ENCODE results near the gene OR4B1.

Gene OR4B1

DNA sequence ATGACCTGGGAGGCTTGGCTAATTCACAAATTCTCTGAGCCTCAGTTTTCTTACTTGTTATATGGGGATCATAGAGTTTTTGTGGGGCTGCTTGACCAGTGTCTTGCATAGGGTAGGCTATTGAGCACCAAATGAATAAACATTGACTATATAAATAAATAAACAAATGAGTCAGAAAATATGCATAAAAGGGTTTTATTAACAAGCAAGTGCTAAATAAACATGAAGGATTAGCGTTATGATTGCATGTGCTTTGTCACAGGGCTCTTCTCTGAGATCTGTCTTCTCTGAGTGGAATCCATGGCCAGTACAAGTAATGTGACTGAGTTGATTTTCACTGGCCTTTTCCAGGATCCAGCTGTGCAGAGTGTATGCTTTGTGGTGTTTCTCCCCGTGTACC is at the start of gene OR4B1:
Gene OR4B1 (plus strand): TSS at position 301 of the 400 bp plus-strand sequence. CDS start 0 bp downstream, at position 301.
- DNase-seq (ENCODE audit: low read depth), result no peak
- H3K4me3 ChIP-seq (ENCODE audit: low read depth, low read length), result no peak within 1 kb of the TSS
- TF ChIP-seq, protein P1, sequence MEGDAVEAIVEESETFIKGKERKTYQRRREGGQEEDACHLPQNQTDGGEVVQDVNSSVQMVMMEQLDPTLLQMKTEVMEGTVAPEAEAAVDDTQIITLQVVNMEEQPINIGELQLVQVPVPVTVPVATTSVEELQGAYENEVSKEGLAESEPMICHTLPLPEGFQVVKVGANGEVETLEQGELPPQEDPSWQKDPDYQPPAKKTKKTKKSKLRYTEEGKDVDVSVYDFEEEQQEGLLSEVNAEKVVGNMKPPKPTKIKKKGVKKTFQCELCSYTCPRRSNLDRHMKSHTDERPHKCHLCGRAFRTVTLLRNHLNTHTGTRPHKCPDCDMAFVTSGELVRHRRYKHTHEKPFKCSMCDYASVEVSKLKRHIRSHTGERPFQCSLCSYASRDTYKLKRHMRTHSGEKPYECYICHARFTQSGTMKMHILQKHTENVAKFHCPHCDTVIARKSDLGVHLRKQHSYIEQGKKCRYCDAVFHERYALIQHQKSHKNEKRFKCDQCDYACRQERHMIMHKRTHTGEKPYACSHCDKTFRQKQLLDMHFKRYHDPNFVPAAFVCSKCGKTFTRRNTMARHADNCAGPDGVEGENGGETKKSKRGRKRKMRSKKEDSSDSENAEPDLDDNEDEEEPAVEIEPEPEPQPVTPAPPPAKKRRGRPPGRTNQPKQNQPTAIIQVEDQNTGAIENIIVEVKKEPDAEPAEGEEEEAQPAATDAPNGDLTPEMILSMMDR (IDR thresholded peaks at IDR 0.05; ENCODE audit: low read depth, low read length, missing control alignments), result no peak
- in situ Hi-C loops (cut with HindIII; ENCODE audit: low sequenced_read_pairs), result no loop called here

DNA sequence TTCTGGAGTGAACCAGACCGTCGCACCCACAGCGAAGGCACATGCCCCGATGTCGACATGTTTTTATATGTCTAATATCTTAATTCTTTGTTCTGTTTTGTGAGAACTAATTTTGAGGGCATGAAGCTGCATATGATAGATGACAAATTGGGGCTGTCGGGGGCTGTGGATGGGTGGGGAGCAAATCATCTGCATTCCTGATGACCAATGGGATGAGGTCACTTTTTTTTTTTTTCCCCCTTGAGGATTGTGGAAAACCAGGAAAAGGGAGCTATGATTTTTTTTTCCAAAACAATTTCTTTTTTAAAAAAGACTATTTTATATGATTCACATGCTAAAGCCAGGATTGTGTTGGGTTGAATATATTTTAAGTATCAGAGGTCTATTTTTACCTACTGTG is 49.2 kb upstream of the OR4B1 start:
- TF ChIP-seq, protein P1 (IDR thresholded peaks at IDR 0.05; ENCODE audit: low read depth, low read length, missing control alignments), result no peak
- in situ Hi-C loops (cut with HindIII; ENCODE audit: low sequenced_read_pairs), result no loop called here
- H3K4me3 ChIP-seq (ENCODE audit: low read depth, low read length), result no peak overlapping the region
- no peak for DNase-seq (ENCODE audit: low read depth)

DNA sequence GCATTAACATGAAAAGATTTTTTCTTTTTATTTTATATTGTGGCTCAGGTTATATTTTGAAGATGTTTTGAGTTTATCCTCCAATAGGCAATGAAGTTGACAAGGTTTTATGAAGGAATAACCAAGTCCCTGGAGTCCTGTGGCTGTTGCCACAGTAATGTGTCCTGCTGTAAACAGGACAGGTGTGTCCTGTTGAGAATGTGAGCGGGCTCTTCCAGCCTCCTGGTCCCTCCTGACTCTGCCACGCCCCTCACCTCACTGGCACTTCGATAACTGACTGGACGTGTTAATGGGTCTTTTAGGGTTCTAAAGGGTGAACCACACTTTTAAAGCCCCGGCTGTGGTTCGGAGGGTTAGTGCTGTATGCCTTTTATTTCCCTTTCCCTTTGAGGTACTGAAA is 47.8 kb upstream of the OR4B1 start:
- no peak for DNase-seq (ENCODE audit: low read depth)
- in situ Hi-C loops (cut with HindIII; ENCODE audit: low sequenced_read_pairs), result no loop called here
- TF ChIP-seq, protein P1 (IDR thresholded peaks at IDR 0.05; ENCODE audit: low read depth, low read length, missing control alignments), result no peak
- H3K4me3 ChIP-seq (ENCODE audit: low read depth, low read length), result no peak overlapping the region

- in situ Hi-C loops (cut with HindIII; ENCODE audit: low sequenced_read_pairs), result no loop called here
- no peak for DNase-seq (ENCODE audit: low read depth)
- TF ChIP-seq, protein P1 (IDR thresholded peaks at IDR 0.05; ENCODE audit: low read depth, low read length, missing control alignments), result no peak
- no peak overlapping the region for H3K4me3 ChIP-seq (ENCODE audit: low read depth, low read length)
Measured at GRCh38 chr11:48169259-48169658, 47.4 kb upstream of the OR4B1 start.

GRCh38 chr11:48169717-48170116 is 46.9 kb upstream of the OR4B1 start:
- DNase-seq (ENCODE audit: low read depth), result no peak
- TF ChIP-seq, protein P1 (IDR thresholded peaks at IDR 0.05; ENCODE audit: low read depth, low read length, missing control alignments), result no peak
- H3K4me3 ChIP-seq (ENCODE audit: low read depth, low read length), result no peak overlapping the region
- in situ Hi-C loops (cut with HindIII; ENCODE audit: low sequenced_read_pairs), result no loop called here

DNA sequence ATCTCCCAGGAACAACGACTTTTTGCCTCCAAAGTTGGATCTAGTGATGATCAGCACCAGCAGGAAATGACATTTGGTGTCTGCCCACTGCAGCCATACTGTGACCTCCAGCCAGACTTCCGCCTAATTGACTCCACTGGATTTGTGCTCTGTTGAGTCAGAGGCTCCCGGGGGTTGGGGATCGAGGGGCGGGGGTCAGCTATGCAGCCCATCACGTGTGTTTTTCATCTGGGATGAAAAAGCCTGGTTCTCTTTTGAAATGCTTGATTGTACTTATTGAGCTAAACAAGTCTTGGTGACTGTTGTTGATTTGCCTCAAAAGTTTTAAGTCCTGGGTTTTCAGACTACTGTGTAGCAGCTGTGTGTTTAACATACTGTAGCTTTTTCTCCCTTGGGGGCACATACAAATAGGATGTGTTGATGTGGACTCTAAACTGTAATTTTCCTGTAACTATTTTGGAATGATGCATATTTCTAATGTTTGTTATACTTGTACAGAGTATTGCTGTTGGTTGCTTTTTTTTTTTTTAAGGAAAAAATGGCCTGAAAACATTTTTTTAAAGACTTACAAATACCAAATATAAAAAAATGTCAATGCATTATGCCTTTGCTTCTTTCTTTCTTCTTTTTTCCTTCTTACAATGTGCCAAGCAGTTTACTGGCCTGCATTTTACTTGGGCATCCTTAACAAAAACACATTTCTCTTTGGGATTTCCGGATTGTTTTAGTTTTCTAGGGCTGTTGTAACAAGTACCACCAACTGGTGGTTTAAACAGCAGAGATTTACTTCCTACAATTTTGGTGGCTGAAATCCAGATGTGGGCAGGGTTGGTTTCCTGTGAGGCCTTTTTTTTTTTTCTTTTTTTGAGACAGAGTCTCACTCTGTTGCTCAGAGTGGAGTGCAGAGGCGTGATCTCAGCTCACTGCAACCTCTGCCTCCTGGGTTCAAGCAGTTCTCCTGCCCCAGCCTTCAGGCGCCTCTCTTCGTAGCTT is 46.1 kb upstream of the OR4B1 start:
- H3K4me3 ChIP-seq (ENCODE audit: low read depth, low read length), result no peak overlapping the region
- in situ Hi-C loops (cut with HindIII; ENCODE audit: low sequenced_read_pairs), result no loop called here
- TF ChIP-seq, protein P1 (IDR thresholded peaks at IDR 0.05; ENCODE audit: low read depth, low read length, missing control alignments), result no peak
- no peak for DNase-seq (ENCODE audit: low read depth)
